ENCODE measurements around the gene CDHR5. TPM values are rescaled to one million over a fixed set of nuclear protein-coding genes. Genes with fewer than 3 reads are reported as not detected.

Gene CDHR5
- polyA plus RNA-seq, 1 of the 3 experiments (the other 2 are of a cell fraction), result not detected

- ChIA-PET POLR2A (no interaction called here), CTCF (interaction anchor here (1.8 kb wide), 1 partner anchor 29 kb away, joined by 5 read pairs; no protein-coding TSS in a partner anchor)
- no peak overlapping the region for H3K27ac ChIP-seq (ENCODE audit: low read depth in 2 of 2, low read length in 1 of 2)
- peaks cover 24 to 39% of the 10 kb centered on the region in 2 experiments for H3K36me3 ChIP-seq (replicated peaks in 1 of 2; ENCODE audit: control insufficient read depth in 1 of 2, insufficient read depth in 2 of 2, low read length in 1 of 2)
- no peaks in the 10 kb centered on the region for H3K9me2 ChIP-seq
- no peaks in the 10 kb centered on the region for H3K27me3 ChIP-seq (ENCODE audit: insufficient read depth)
- H3F3A ChIP-seq (replicated peaks; ENCODE audit: insufficient read depth), result peaks cover 12% of the 10 kb centered on the region
- peaks cover 0 to 4% of the 10 kb centered on the region in 2 experiments; a peak in 1 of 4 replicates for H3K4me1 ChIP-seq (ENCODE audit: control insufficient read depth in 1 of 2, insufficient read depth in 2 of 2, low read depth in 1 of 2, low read length in 1 of 2)
- TF ChIP-seq SIN3A (IDR thresholded peaks at IDR 0.05; ENCODE audit: borderline replicate concordance, low read depth, low read length) (no peak), RAD21 (IDR thresholded peaks at IDR 0.05; ENCODE audit: low read length) (no peak), FOXJ3 (CRISPR knock-in tag; IDR thresholded peaks at IDR 0.05) (no peak), EZH2phosphoT487 (IDR thresholded peaks at IDR 0.05; ENCODE audit: borderline replicate concordance, low read depth) (no peak), TAF1 (IDR thresholded peaks at IDR 0.05; ENCODE audit: borderline replicate concordance, low read depth, low read length) (no peak), NFIC (IDR thresholded peaks at IDR 0.05; ENCODE audit: borderline replicate concordance) (no peak), RFX5 (IDR thresholded peaks at IDR 0.05; ENCODE audit: low read length) (no peak), POLR2AphosphoS5 (IDR thresholded peaks at IDR 0.05; ENCODE audit: low read depth, low read length) (no peak), FOXM1 (IDR thresholded peaks at IDR 0.05; ENCODE audit: low read depth) (no peak), TEAD4 (IDR thresholded peaks at IDR 0.05; ENCODE audit: borderline replicate concordance, insufficient read depth) (no peak), EP300 (IDR thresholded peaks at IDR 0.05; ENCODE audit: borderline replicate concordance in 1 of 2, low read depth in 1 of 2, low read length in 1 of 2) (no peak), JUND (IDR thresholded peaks at IDR 0.05) (no peak), RXRA (IDR thresholded peaks at IDR 0.05; ENCODE audit: borderline replicate concordance, low read depth) (no peak), GATA2 (CRISPR knock-in tag; IDR thresholded peaks at IDR 0.05) (no peak), REST (IDR thresholded peaks at IDR 0.05; ENCODE audit: low read depth, low read length) (no peak), SMC3 (IDR thresholded peaks at IDR 0.05; ENCODE audit: low read depth, low read length) (no peak)
- no peak overlapping the region for H3K4me2 ChIP-seq
- 98% methylated on average over 6 of the region's 10 CpGs for WGBS (ENCODE audit: low lambda C conversion rate)
- H3K9ac ChIP-seq, result no peak overlapping the region
- no peak for DNase-seq
- no peak overlapping the region for H3K4me3 ChIP-seq (ENCODE audit: low read depth in 2 of 2, low read length in 1 of 2)
- H2AFZ ChIP-seq (ENCODE audit: low read depth), result no peak overlapping the region
- peaks cover 89% of the 10 kb centered on the region for H4K20me1 ChIP-seq (ENCODE audit: insufficient read depth)
- no peaks in the 10 kb centered on the region for H3K9me3 ChIP-seq
- H3K79me2 ChIP-seq (ENCODE audit: insufficient read depth), result peaks cover 73% of the 10 kb centered on the region
These were observed 40.5 kb downstream of the CDHR5 start for GRCh38 chr11:584287-584686.
